Measurements from ENCODE around the gene ZNF469. TPM values are rescaled to one million over a fixed set of nuclear protein-coding genes. Genes with fewer than 3 reads are reported as not detected.

Gene ZNF469
- total and polyA plus RNA-seq, 2 of the 13 experiments (the other 11 are each of a cell fraction or from before 2014, with no cell fraction given) = not detected

DNA sequence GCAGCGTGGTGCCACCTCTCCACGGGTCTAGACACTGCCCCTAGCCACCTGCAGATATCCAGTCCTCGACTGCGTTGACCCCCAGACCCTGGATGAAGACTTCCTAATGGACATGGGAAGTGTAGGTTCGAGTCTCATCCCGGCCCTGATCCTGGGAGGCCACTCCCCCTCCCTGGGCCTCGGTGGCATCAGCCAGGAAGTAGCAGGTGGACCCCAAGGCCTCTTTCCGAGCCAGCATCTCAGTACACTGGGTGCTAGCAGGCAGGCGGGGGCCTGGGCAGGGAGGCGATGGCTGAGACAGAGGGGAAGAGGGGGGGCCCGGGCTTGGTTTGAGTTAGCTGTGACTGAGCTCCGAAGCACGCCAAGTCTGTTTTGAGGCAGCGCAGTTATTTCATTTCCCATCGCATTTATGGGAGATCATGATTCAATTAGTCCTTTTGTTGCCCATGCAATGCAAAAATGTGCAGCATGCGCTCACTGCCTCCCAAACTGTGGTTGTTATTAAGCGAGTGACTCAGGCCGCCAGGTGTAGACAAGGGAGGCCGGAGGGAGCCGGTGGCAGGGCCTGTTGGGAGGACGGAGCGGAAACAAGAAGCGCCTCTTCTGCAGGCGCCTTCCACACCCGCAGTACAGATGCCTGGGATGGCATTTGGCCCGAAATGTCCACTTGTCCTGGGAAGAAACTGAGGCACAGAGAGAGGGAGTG, 25.3 kb upstream of the ZNF469 start:
- no peak overlapping the region for H3K4me3 ChIP-seq (replicated peaks in 1 of 3; ENCODE audit: insufficient read depth in 1 of 3, low read depth in 2 of 3, low read length in 3 of 3)
- no peak for TF ChIP-seq GATA4 (IDR thresholded peaks at IDR 0.05; ENCODE audit: borderline replicate concordance, low read depth)
- TF ChIP-seq CBX1 (IDR thresholded peaks at IDR 0.05; ENCODE audit: low read depth) = no peak
- no peak for TF ChIP-seq ZNF124 (CRISPR knock-in tag; IDR thresholded peaks at IDR 0.05)
- TF ChIP-seq, protein P1, sequence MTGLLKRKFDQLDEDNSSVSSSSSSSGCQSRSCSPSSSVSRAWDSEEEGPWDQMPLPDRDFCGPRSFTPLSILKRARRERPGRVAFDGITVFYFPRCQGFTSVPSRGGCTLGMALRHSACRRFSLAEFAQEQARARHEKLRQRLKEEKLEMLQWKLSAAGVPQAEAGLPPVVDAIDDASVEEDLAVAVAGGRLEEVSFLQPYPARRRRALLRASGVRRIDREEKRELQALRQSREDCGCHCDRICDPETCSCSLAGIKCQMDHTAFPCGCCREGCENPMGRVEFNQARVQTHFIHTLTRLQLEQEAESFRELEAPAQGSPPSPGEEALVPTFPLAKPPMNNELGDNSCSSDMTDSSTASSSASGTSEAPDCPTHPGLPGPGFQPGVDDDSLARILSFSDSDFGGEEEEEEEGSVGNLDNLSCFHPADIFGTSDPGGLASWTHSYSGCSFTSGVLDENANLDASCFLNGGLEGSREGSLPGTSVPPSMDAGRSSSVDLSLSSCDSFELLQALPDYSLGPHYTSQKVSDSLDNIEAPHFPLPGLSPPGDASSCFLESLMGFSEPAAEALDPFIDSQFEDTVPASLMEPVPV (CRISPR knock-in tag; IDR thresholded peaks at IDR 0.05) = no peak
- no peak for TF ChIP-seq RFXAP (CRISPR knock-in tag; IDR thresholded peaks at IDR 0.05; ENCODE audit: borderline replicate concordance)
- TF ChIP-seq ZBTB7A (CRISPR knock-in tag; IDR thresholded peaks at IDR 0.05) = no peak
- no peak for TF ChIP-seq ZNF558 (CRISPR knock-in tag; IDR thresholded peaks at IDR 0.05; ENCODE audit: borderline replicate concordance)
- TF ChIP-seq CHD2 (IDR thresholded peaks at IDR 0.05; ENCODE audit: low read depth, low read length) = no peak
- TF ChIP-seq ZNF251 (CRISPR knock-in tag; IDR thresholded peaks at IDR 0.05) = no peak
- H3K79me2 ChIP-seq (ENCODE audit: insufficient read depth, low read length) = no peaks in the 10 kb centered on the region
- no TSS peak for BruUV-seq (replicated peaks)
- ATAC-seq = no peak
- H3K27ac ChIP-seq (ENCODE audit: extremely low read length, insufficient read depth, low read length) = no peak overlapping the region
- 63% methylated on average over 22 of the region's 26 CpGs for WGBS (ENCODE audit: low lambda C conversion rate)
- no peak overlapping the region for H3K4me2 ChIP-seq (ENCODE audit: low read depth, low read length)
- no peaks in the 10 kb centered on the region for H3K4me1 ChIP-seq (ENCODE audit: insufficient read depth, low read length)
- DNase-seq (ENCODE audit: low spot score) = no peak
- FAIRE-seq = no peak
- H3K9me3 ChIP-seq (ENCODE audit: low read length) = no peaks in the 10 kb centered on the region
- H3K27me3 ChIP-seq (ENCODE audit: control insufficient read depth in 1 of 2, insufficient read depth in 2 of 2, low read length in 2 of 2) = peaks cover 2 to 56% of the 10 kb centered on the region in 2 experiments; a peak in 4 of 5 replicates
- no peak overlapping the region for H2AFZ ChIP-seq (ENCODE audit: low read length)
- POLR2A ChIA-PET = no interaction called here
- in situ Hi-C loops (cut with HindIII; ENCODE audit: extremely low pct_ligation_motif_present, low pct_unique_long_range_greater_than_20kb) (no loop called here), intact Hi-C loops (cut with micrococcal nuclease; ENCODE audit: unreplicated experiment) (no loop called here)
- no peaks in the 10 kb centered on the region for H3K36me3 ChIP-seq (replicated peaks in 1 of 2; ENCODE audit: control insufficient read depth in 1 of 2, insufficient read depth in 2 of 2, low read length in 2 of 2)
- CTCF ChIA-PET (ENCODE audit: low intra/inter-chr PET ratio, low total read pairs) = no interaction called here
- no peak overlapping the region for H3K9ac ChIP-seq (ENCODE audit: insufficient read depth, low read depth, low read length)
- no peaks in the 10 kb centered on the region for H4K20me1 ChIP-seq (ENCODE audit: insufficient read depth, low read length)
